DMS 273 (cell line): ENCODE measurements around the gene FAM219A.

Source experiments
- DNase-seq: peaks from one replicate; lab custom pipeline; 2025; ENCODE audit not compliant: unreplicated experiment; lab: John Stamatoyannopoulos, UW

FAM219A gene

GRCh38 chr9:34458013-34458958 is at the start of gene FAM219A, which contains the start of gene DNAI1:
TSS of gene FAM219A (minus strand) at chr9:34458570. CDS start at chr9:34458263, 307 bp downstream.
TSS of gene DNAI1 (plus strand) at chr9:34458805. CDS start at chr9:34459006, 201 bp downstream.
- peak; percentile 99 for DNase-seq

GRCh38 chr9:34507966-34508365 is 49.6 kb upstream of the FAM219A start:
- DNase-seq, result no peak

- no peak for DNase-seq
Measured at GRCh38 chr9:34507556-34507955, 49.2 kb upstream of the FAM219A start.

- DNase-seq, result no peak
Measured at GRCh38 chr9:34506623-34507022, 48.3 kb upstream of the FAM219A start.

GRCh38 chr9:34505370-34506120 is 47.2 kb upstream of the FAM219A start:
- DNase-seq, result peak; percentile 27

GRCh38 chr9:34503406-34503805 is 45.0 kb upstream of the FAM219A start:
- no peak for DNase-seq

- no peak for DNase-seq
Measured at GRCh38 chr9:34502891-34503290, 44.5 kb upstream of the FAM219A start.

- no peak for DNase-seq
Measured at GRCh38 chr9:34502471-34502870, 44.1 kb upstream of the FAM219A start.

- peak; percentile 61 for DNase-seq
Measured at GRCh38 chr9:34501889-34502425, 43.6 kb upstream of the FAM219A start.

GRCh38 chr9:34501372-34501771 is 43.0 kb upstream of the FAM219A start:
- no peak for DNase-seq

- DNase-seq, result peak; percentile 83
Measured at GRCh38 chr9:34500623-34501267, 42.4 kb upstream of the FAM219A start.

- DNase-seq, result no peak
Measured at GRCh38 chr9:34499076-34499475, 40.7 kb upstream of the FAM219A start.

- DNase-seq, result peak; percentile 67
Measured at GRCh38 chr9:34498553-34498952, 40.2 kb upstream of the FAM219A start.

GRCh38 chr9:34496149-34496712 is 37.9 kb upstream of the FAM219A start:
- DNase-seq, result no peak

- peak; percentile 57 for DNase-seq
Measured at GRCh38 chr9:34493972-34494535, 35.7 kb upstream of the FAM219A start.

GRCh38 chr9:34492051-34492450 is 33.7 kb upstream of the FAM219A start:
- peak; percentile 32 for DNase-seq

GRCh38 chr9:34491596-34491995 is 33.2 kb upstream of the FAM219A start:
- DNase-seq, result no peak

- DNase-seq, result no peak
Measured at GRCh38 chr9:34490760-34491159, 32.4 kb upstream of the FAM219A start.

GRCh38 chr9:34490360-34490759 is 32.0 kb upstream of the FAM219A start:
- DNase-seq, result no peak

GRCh38 chr9:34486572-34486971 is 28.2 kb upstream of the FAM219A start:
- no peak for DNase-seq
